Esophagus muscularis mucosa (tissue), 4 donors: Measurements from ENCODE around the gene HSPA14. TPM values are rescaled to one million over a fixed set of nuclear protein-coding genes. Genes with fewer than 3 reads are reported as not detected.

Experiments used
- DNase-seq: peaks from one replicate; pipeline ENCODE4 v3.0.0-alpha.2; 2017; ENCODE audit errors: extremely low spot score
- H3K27ac ChIP-seq, 4 donors: fragments of 200-600 bp; sonication (generic); replicated peaks in 1 of 4; 1 replicate in 3 of 4; 2 replicates in 1 of 4; pipeline ENCODE4 v1.5.1; 2016 to 2019; ENCODE audit warnings: mild to moderate bottlenecking in 1 of 4
- H3K27me3 ChIP-seq, 4 donors: fragments of 200-600 bp; sonication (generic); one replicate each; pipeline versions ENCODE4 v1.5.1 to v1.6.0; 2016 to 2019
- H3K36me3 ChIP-seq, 4 donors: fragments of 200-600 bp; sonication (generic); one replicate each; pipeline ENCODE4 v1.5.1; 2016 to 2019
- H3K4me1 ChIP-seq, 4 donors: fragments of 200-600 bp; sonication (generic); one replicate each; pipeline ENCODE4 v1.5.1; 2016 to 2019
- H3K4me3 ChIP-seq, 4 donors: fragments of 200-600 bp; sonication (generic); 1 replicate in 2 of 4; 2 replicates in 2 of 4; pipeline ENCODE4 v1.5.1; 2016 to 2019; ENCODE audit warnings: mild to moderate bottlenecking in 4 of 4, moderate library complexity in 1 of 4
- H3K9me3 ChIP-seq, 4 donors: fragments of 200-600 bp; sonication (generic); 1 replicate in 3 of 4; 2 replicates in 1 of 4; pipeline ENCODE4 v1.5.1; 2016 to 2019
- CTCF ChIP-seq, 3 experiments: fragments of 200-600 bp in 2 of 3; fragments of 450-650 bp in 1 of 3; sonication (generic) in 2 of 3; IDR thresholded peaks; one replicate each; pipeline ENCODE4 v1.5.1; 2017 to 2019; ENCODE audit warnings: antibody characterized with exemption in 3 of 3, mild to moderate bottlenecking in 2 of 3, moderate library complexity in 1 of 3
- EP300 ChIP-seq: sonication (generic); formaldehyde crosslinking; IDR thresholded peaks from one replicate; pipeline ENCODE4 v1.6.1; 2017; ENCODE audit warnings: antibody characterized with exemption
- POLR2A ChIP-seq: fragments of 450-650 bp; IDR thresholded peaks from one replicate; pipeline ENCODE4 v1.6.1; 2017; ENCODE audit warnings: antibody characterized with exemption, moderate library complexity, mild to moderate bottlenecking, low read depth
- POLR2AphosphoS5 ChIP-seq, 2 donors: sonication (generic); formaldehyde crosslinking; IDR thresholded peaks; one replicate each; pipeline ENCODE4 v1.6.1; 2017; ENCODE audit warnings: antibody characterized with exemption in 2 of 2
- WGBS: methylation state at CpG from one replicate; pipeline ENCODE4 v1.1.5; 2018; 5-methylcytosine and 5-hydroxymethylcytosine counted together
- intact Hi-C: fragments of 100-400 bp; cut with DNase I; formaldehyde crosslinking; loops from one replicate; pipeline ENCODE4 v1.15.1; 2023
- total RNA-seq, 4 donors: library from RNA; depleted of rRNA; stranded (reverse); fragments of >200 nt; gene quantifications; one replicate each; pipeline versions ENCODE4 v1.1.0 to v1.2.1, GENCODE V29; 2016

HSPA14 gene
- total RNA-seq, 4 donors from 2014 or later, result 6.8 to 9.8 (median 7.8) TPM

DNA sequence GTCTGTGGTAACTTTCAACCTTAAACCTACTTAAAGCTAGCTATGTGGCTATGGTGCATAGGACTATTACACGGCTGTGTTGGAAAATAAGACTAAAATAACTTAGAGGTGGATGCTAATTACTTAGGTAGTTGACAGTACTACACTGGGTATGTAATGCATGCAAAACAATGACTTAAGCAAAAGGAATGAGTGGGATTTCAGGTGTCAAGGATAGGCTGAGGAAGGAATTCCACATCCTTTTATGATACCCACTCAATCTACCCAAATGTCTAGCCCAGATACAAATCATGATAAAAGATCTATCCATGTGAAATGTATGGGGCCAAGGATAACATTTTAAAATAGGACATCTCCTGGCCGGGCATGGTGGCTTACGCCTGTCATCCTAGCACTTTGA is 14.1 kb upstream of the HSPA14 start:
- TF ChIP-seq CTCF (IDR thresholded peaks at IDR 0.05), result no peak
- no peak for TF ChIP-seq POLR2A
- TF ChIP-seq EP300, result no peak
- no peak for TF ChIP-seq POLR2AphosphoS5 (IDR thresholded peaks at IDR 0.05)
- WGBS, result 75% methylated on average over 3 of the region's 3 CpGs
- no peak overlapping the region for H3K4me3 ChIP-seq

GRCh38 chr10:14826076-14826829 is 11.9 kb upstream of the HSPA14 start:
- DNase-seq, result no peak
- Histone ChIP-seq H3K36me3 (no peaks in the 10 kb centered on the region), H3K4me3 (no peak overlapping the region), H3K9me3 (no peaks in the 10 kb centered on the region), H3K27ac (no peak overlapping the region), H3K27me3 (no peaks in the 10 kb centered on the region), H3K4me1 (no peaks in the 10 kb centered on the region)
- TF ChIP-seq POLR2A (no peak), POLR2AphosphoS5 (IDR thresholded peaks at IDR 0.05) (no peak), EP300 (no peak), CTCF (IDR thresholded peaks at IDR 0.05) (no peak)
- intact Hi-C loops, result no loop called here
- WGBS, result 80% methylated on average over 1 of the region's 1 CpG

More for the DNA sequence above, 14.1 kb upstream of the HSPA14 start:
- Histone ChIP-seq H3K27me3 (no peaks in the 10 kb centered on the region), H3K4me1 (no peaks in the 10 kb centered on the region), H3K9me3 (no peaks in the 10 kb centered on the region), H3K36me3 (no peaks in the 10 kb centered on the region), H3K27ac (no peak overlapping the region)
- intact Hi-C loops, result loop anchor here (5.0 kb wide), 2 partner anchors 287 to 327 kb away; no protein-coding TSS in a partner anchor
- DNase-seq, result no peak

DNA sequence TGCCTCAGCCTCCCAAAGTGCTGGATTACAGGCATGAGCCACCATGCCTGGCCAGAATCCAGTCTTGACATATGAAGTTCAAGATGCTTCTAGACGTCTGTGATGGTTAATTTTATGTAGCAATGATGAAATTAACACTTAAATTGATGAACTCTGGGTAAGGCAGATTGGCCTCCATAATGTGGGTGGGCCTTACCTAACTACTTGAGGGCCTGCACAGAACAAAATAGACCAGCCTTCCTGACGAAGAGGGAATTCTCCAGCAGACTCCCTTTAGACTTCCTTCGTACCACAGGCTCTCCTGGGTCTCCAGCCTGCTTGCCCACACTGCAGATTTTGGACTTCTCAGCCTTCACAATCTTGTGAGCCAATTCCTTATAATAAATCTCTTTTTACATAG is 5.0 kb upstream of the HSPA14 start:
- no peak overlapping the region for H3K27ac ChIP-seq
- 83% methylated on average over 3 of the region's 3 CpGs for WGBS
- no peaks in the 10 kb centered on the region for H3K36me3 ChIP-seq
- no peak overlapping the region for H3K4me3 ChIP-seq
- intact Hi-C loops, result no loop called here
- peaks cover 7 to 11% (median 9%) of the 10 kb centered on the region in 4 donors for H3K4me1 ChIP-seq
- H3K27me3 ChIP-seq, result no peaks in the 10 kb centered on the region
- H3K9me3 ChIP-seq, result no peaks in the 10 kb centered on the region
- peak; percentile 62 for DNase-seq
- TF ChIP-seq EP300, result no peak
- TF ChIP-seq CTCF (IDR thresholded peaks at IDR 0.05), result no peak
- TF ChIP-seq POLR2AphosphoS5 (IDR thresholded peaks at IDR 0.05), result no peak
- no peak for TF ChIP-seq POLR2A

- H3K36me3 ChIP-seq, result peaks cover 0 to 6% (median 2%) of the 10 kb centered on the region in 4 donors
- peaks cover 17 to 22% (median 19%) of the 10 kb centered on the region in 4 donors for H3K4me1 ChIP-seq
- intact Hi-C loops, result loop anchor here (5.0 kb wide), 3 partner anchors 41 to 234 kb away; partner anchors contain the start of gene SUV39H2
- no peak overlapping the region for H3K4me3 ChIP-seq
- peak overlapping the region in 3 of 4 donors; percentile 95 to 96 (median 96) for H3K27ac ChIP-seq
- no peak for DNase-seq
- no peak for TF ChIP-seq POLR2AphosphoS5 (IDR thresholded peaks at IDR 0.05)
- TF ChIP-seq EP300, result no peak
- no peak for TF ChIP-seq CTCF (IDR thresholded peaks at IDR 0.05)
- no peak for TF ChIP-seq POLR2A
- H3K27me3 ChIP-seq, result no peaks in the 10 kb centered on the region
- no peaks in the 10 kb centered on the region for H3K9me3 ChIP-seq
- WGBS, result 92% methylated on average over 2 of the region's 2 CpGs
Measured at GRCh38 chr10:14836208-14836607, 1.9 kb upstream of the HSPA14 start.
